ENCODE data around the gene KISS1R. TPM values are rescaled to one million over a fixed set of nuclear protein-coding genes. Genes with fewer than 3 reads are reported as not detected.

The KISS1R gene
- polyA plus RNA-seq, 1 donor (not counting 4 experiments of a cell fraction or from before 2014, with no cell fraction given): not detected

GRCh38 chr19:964116-964520 is 47.0 kb downstream of the KISS1R start:
- H2AFZ ChIP-seq (ENCODE audit: control insufficient read depth, low read length): no peak overlapping the region
- H3K4me1 ChIP-seq (ENCODE audit: control insufficient read depth, extremely low read depth, insufficient read depth, low read length): peaks cover 2% of the 10 kb centered on the region
- no peak overlapping the region for H3K27ac ChIP-seq (ENCODE audit: control insufficient read depth, insufficient read depth, low read length)
- no peak overlapping the region for H3K4me3 ChIP-seq (ENCODE audit: control insufficient read depth in 2 of 3, extremely low read depth in 1 of 3, insufficient read depth in 2 of 3, low read depth in 1 of 3, low read length in 3 of 3)
- no peak overlapping the region for H3K9ac ChIP-seq (ENCODE audit: control insufficient read depth, extremely low read depth, insufficient read depth, low read length)
- peaks cover 3 to 11% of the 10 kb centered on the region in 2 experiments for H3K36me3 ChIP-seq (ENCODE audit: control insufficient read depth in 2 of 2, extremely low read depth in 1 of 2, insufficient read depth in 2 of 2, low read length in 2 of 2)
- H4K20me1 ChIP-seq (ENCODE audit: control insufficient read depth, extremely low read depth, insufficient read depth, low read length): no peaks in the 10 kb centered on the region
- no peak for DNase-seq (ENCODE audit: low read depth, low spot score)
- H3K79me2 ChIP-seq (ENCODE audit: control insufficient read depth, insufficient read depth, low read length): no peaks in the 10 kb centered on the region
- peaks cover 2% of the 10 kb centered on the region for H3K9me3 ChIP-seq (ENCODE audit: control insufficient read depth, low read depth, low read length)
- H3K27me3 ChIP-seq (ENCODE audit: control insufficient read depth, extremely low read depth, insufficient read depth, low read length): no peaks in the 10 kb centered on the region
- no peak for FAIRE-seq
- dilution Hi-C loops (cut with MboI; ENCODE audit: extremely low pct_ligation_motif_present, low sequenced_read_pairs): no loop called here
- H3K4me2 ChIP-seq (ENCODE audit: control insufficient read depth, extremely low read depth, insufficient read depth, low read depth, low read length): no peak overlapping the region
- H3K9me1 ChIP-seq (ENCODE audit: control insufficient read depth, extremely low read depth, insufficient read depth, low read length): no peaks in the 10 kb centered on the region
- TF ChIP-seq CTCF (optimal IDR thresholded peaks at IDR 0.05 in 1 of 3, IDR thresholded peaks at IDR 0.05 in 1 of 3, conservative IDR thresholded peaks at IDR 0.05 in 1 of 3; ENCODE audit: extremely low read depth in 1 of 3, insufficient read depth in 2 of 3, low read length in 3 of 3): no peak
- TF ChIP-seq EZH2 (IDR thresholded peaks at IDR 0.05; ENCODE audit: low read length): no peak

- Histone ChIP-seq H3K79me2 (ENCODE audit: control insufficient read depth, insufficient read depth, low read length) (no peaks in the 10 kb centered on the region), H3K4me2 (ENCODE audit: control insufficient read depth, extremely low read depth, insufficient read depth, low read depth, low read length) (no peak overlapping the region), H3K4me1 (ENCODE audit: control insufficient read depth, extremely low read depth, insufficient read depth, low read length) (no peaks in the 10 kb centered on the region), H3K9me3 (ENCODE audit: control insufficient read depth, low read depth, low read length) (peaks cover 2% of the 10 kb centered on the region), H3K27ac (ENCODE audit: control insufficient read depth, insufficient read depth, low read length) (no peak overlapping the region), H2AFZ (ENCODE audit: control insufficient read depth, low read length) (no peak overlapping the region), H3K4me3 (ENCODE audit: control insufficient read depth in 2 of 3, extremely low read depth in 1 of 3, insufficient read depth in 2 of 3, low read depth in 1 of 3, low read length in 3 of 3) (no peak overlapping the region), H3K9ac (ENCODE audit: control insufficient read depth, extremely low read depth, insufficient read depth, low read length) (no peak overlapping the region), H4K20me1 (ENCODE audit: control insufficient read depth, extremely low read depth, insufficient read depth, low read length) (no peaks in the 10 kb centered on the region), H3K9me1 (ENCODE audit: control insufficient read depth, extremely low read depth, insufficient read depth, low read length) (no peaks in the 10 kb centered on the region), H3K36me3 (ENCODE audit: control insufficient read depth in 2 of 2, extremely low read depth in 1 of 2, insufficient read depth in 2 of 2, low read length in 2 of 2) (peaks cover 6 to 11% of the 10 kb centered on the region in 2 experiments), H3K27me3 (ENCODE audit: control insufficient read depth, extremely low read depth, insufficient read depth, low read length) (no peaks in the 10 kb centered on the region)
- dilution Hi-C loops (cut with MboI; ENCODE audit: extremely low pct_ligation_motif_present, low sequenced_read_pairs): no loop called here
- no peak for TF ChIP-seq CTCF (optimal IDR thresholded peaks at IDR 0.05 in 1 of 3, IDR thresholded peaks at IDR 0.05 in 1 of 3, conservative IDR thresholded peaks at IDR 0.05 in 1 of 3; ENCODE audit: extremely low read depth in 1 of 3, insufficient read depth in 2 of 3, low read length in 3 of 3)
- no peak for TF ChIP-seq EZH2 (IDR thresholded peaks at IDR 0.05; ENCODE audit: low read length)
- no peak for DNase-seq (ENCODE audit: low read depth, low spot score)
- FAIRE-seq: no peak
These were observed 47.9 kb downstream of the KISS1R start for GRCh38 chr19:964761-965694.
